GM12878 (cell line): ENCODE measurements around the gene ALG3. TPM values are rescaled to one million over a fixed set of nuclear protein-coding genes. Genes with fewer than 3 reads are reported as not detected.

Source experiments
- BMI1 ChIP-seq: fragments of 450-650 bp; IDR thresholded peaks from 2 replicates; pipeline ENCODE4 v1.6.1; 2016; ENCODE audit warnings: mild to moderate bottlenecking, moderate library complexity, borderline replicate concordance
- CREB1 ChIP-seq: IDR thresholded peaks from 2 replicates; pipeline ENCODE4 v1.6.1; 2012; ENCODE audit warnings: low read depth, mild to moderate bottlenecking, inconsistent platforms
- EED ChIP-seq: sonication (generic); IDR thresholded peaks from 2 replicates; pipeline ENCODE4 v1.6.1; 2016; ENCODE audit warnings: antibody characterized with exemption, low read depth
- ETV6 ChIP-seq, 2 experiments: fragments of 450-650 bp in 1 of 2; IDR thresholded peaks in 1 of 2; conservative IDR thresholded peaks in 1 of 2; 2 replicates each; pipeline ENCODE4 v1.6.1; 2014; ENCODE audit warnings: antibody characterized with exemption in 1 of 2, borderline replicate concordance in 1 of 2, low read depth in 1 of 2, mild to moderate bottlenecking in 1 of 2, moderate library complexity in 1 of 2
- KAT2A ChIP-seq: conservative IDR thresholded peaks from 2 replicates; pipeline ENCODE4 v1.6.1; 2011; ENCODE audit warnings: low read depth, low read length; ENCODE audit not compliant: control insufficient read depth
- MTA2 ChIP-seq: fragments of 450-650 bp; IDR thresholded peaks from 2 replicates; pipeline ENCODE4 v1.6.1; 2016; ENCODE audit warnings: low read depth, mild to moderate bottlenecking, moderate library complexity
- MTA3 ChIP-seq: IDR thresholded peaks from 2 replicates; pipeline ENCODE4 v1.6.1; 2012; ENCODE audit warnings: low read length, inconsistent platforms, borderline replicate concordance
- NR2C1 ChIP-seq: fragments of 450-650 bp; IDR thresholded peaks from 2 replicates; pipeline ENCODE4 v1.6.1; 2017; ENCODE audit warnings: antibody characterized with exemption, mild to moderate bottlenecking, moderate library complexity
- RB1 ChIP-seq: fragments of 450-650 bp; formaldehyde crosslinking; IDR thresholded peaks from 2 replicates; pipeline ENCODE4 v1.6.1; 2017; ENCODE audit warnings: mild to moderate bottlenecking, borderline replicate concordance
- SIN3A ChIP-seq: IDR thresholded peaks from 2 replicates; pipeline ENCODE4 v1.6.1; 2012; ENCODE audit warnings: low read depth, low read length, improper control_type of control experiment
- SMARCA5 ChIP-seq: fragments of 450-650 bp; IDR thresholded peaks from 2 replicates; pipeline ENCODE4 v1.6.1; 2017; ENCODE audit warnings: mild to moderate bottlenecking
- SRF ChIP-seq, 2 experiments: IDR thresholded peaks; 2 replicates each; pipeline ENCODE4 v1.6.1; 2011; ENCODE audit warnings: low read depth in 2 of 2, low read length in 2 of 2, mild to moderate bottlenecking in 1 of 2, moderate library complexity in 1 of 2
- TCF7 ChIP-seq: IDR thresholded peaks from 2 replicates; pipeline ENCODE4 v1.6.1; 2014; ENCODE audit warnings: antibody characterized with exemption, borderline replicate concordance
- YBX1 ChIP-seq: fragments of 450-650 bp; IDR thresholded peaks from 2 replicates; pipeline ENCODE4 v1.6.1; 2016; ENCODE audit warnings: antibody characterized with exemption
- ZNF274 ChIP-seq: IDR thresholded peaks from one replicate; pipeline ENCODE4 v1.8.0; 2011; ENCODE audit not compliant: insufficient read length, insufficient read depth
- ZSCAN29 ChIP-seq: fragments of 450-650 bp; IDR thresholded peaks from 2 replicates; pipeline ENCODE4 v1.6.1; 2017; ENCODE audit warnings: mild to moderate bottlenecking, moderate library complexity
- polyA plus RNA-seq, 11 experiments: library from polyadenylated mRNA; depleted of rRNA in 4 of 11; unstranded in 6 of 11; stranded (reverse) in 5 of 11; fragments of >200 nt; fragmentation: Nextera tagmentation in 4 of 11; fragmentation: Illumina TruSeq in 1 of 11; extraction: Ambion mirVana in 4 of 11; extraction: Trizol in 1 of 11; gene quantifications; 1 replicate in 1 of 11; 2 replicates in 10 of 11; pipeline versions ENCODE4 v1.2.1 to v1.2.3, GENCODE V29; 2011 to 2016; ENCODE audit warnings: inconsistent platforms in 2 of 11, missing spikeins in 2 of 11, low read depth in 1 of 11
- total RNA-seq, 4 experiments: library from RNA; depleted of rRNA in 3 of 4; stranded (reverse); fragments of >200 nt in 3 of 4; fragmentation: Illumina TruSeq in 1 of 4; extraction: Trizol in 1 of 4; gene quantifications; 2 replicates each; pipeline versions ENCODE4 v1.2.1 to v1.2.3, GENCODE V29; 2013 to 2021
- TF ChIP-seq, protein P1 (sequence below): IDR thresholded peaks from 2 replicates; pipeline ENCODE4 v1.6.1; 2012; ENCODE audit warnings: improper control_type of control experiment, low read depth, low read length; ENCODE audit not compliant: insufficient replicate concordance
- TF ChIP-seq, protein P2 (sequence below): fragments of 450-650 bp; IDR thresholded peaks from 2 replicates; pipeline ENCODE4 v1.6.1; 2016; ENCODE audit warnings: mild to moderate bottlenecking, moderate library complexity, borderline replicate concordance
- TF ChIP-seq, protein P3 (sequence below): fragments of 450-650 bp; IDR thresholded peaks from 2 replicates; pipeline ENCODE4 v1.6.1; 2014; ENCODE audit warnings: mild to moderate bottlenecking

ALG3 gene
- total and polyA plus RNA-seq, 10 of the 15 experiments (the other 5 are each of a cell fraction or from before 2014, with no cell fraction given): 13.6 to 84.7 (median 39.4) TPM

DNA sequence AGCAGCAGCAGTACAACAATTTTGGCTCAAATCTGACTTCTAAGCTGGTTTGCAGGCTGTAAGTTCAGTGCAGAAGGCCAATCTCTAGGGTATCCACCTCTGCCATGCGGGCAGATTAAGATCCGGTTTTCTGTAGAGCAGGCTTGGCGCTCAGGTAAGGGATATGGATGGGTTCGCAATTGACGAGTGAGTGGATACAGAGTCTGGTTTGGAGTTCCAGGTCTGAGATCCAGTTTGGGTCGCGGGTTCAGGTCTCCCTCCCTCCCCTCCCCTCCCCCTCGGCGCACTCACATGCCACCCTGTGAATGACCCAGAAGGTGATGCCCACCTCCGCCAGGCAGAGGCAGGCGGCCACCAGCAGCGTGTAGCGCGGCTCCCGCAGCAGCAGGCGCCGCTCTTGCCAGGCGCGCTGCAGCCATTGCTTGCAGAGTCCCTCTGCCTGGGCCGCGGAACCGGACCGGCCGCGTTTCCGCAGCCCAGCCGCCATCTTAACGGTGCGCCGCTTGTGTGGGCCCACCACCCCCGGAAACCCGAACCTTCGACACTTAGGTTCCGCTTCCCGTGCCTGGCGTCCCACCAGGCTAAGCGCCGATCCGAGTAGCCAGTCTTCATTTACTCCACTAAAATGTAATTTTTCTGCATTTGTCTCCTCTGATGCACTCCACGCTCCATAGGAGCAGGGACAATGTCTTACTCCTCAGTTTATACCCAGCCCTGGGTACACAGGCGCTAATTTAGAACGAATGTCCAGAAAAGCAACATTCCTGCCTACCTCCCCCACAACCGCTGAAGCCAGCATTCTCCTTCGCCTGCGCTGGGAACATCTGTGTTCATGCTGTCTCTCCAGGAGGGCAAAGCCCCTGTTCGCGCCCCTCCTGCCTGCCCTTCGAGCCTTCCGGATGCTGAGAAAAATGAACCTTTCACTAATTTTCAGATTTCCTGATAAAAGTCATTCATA, at the start of gene ALG3 (continued):
- TF ChIP-seq, protein P1, sequence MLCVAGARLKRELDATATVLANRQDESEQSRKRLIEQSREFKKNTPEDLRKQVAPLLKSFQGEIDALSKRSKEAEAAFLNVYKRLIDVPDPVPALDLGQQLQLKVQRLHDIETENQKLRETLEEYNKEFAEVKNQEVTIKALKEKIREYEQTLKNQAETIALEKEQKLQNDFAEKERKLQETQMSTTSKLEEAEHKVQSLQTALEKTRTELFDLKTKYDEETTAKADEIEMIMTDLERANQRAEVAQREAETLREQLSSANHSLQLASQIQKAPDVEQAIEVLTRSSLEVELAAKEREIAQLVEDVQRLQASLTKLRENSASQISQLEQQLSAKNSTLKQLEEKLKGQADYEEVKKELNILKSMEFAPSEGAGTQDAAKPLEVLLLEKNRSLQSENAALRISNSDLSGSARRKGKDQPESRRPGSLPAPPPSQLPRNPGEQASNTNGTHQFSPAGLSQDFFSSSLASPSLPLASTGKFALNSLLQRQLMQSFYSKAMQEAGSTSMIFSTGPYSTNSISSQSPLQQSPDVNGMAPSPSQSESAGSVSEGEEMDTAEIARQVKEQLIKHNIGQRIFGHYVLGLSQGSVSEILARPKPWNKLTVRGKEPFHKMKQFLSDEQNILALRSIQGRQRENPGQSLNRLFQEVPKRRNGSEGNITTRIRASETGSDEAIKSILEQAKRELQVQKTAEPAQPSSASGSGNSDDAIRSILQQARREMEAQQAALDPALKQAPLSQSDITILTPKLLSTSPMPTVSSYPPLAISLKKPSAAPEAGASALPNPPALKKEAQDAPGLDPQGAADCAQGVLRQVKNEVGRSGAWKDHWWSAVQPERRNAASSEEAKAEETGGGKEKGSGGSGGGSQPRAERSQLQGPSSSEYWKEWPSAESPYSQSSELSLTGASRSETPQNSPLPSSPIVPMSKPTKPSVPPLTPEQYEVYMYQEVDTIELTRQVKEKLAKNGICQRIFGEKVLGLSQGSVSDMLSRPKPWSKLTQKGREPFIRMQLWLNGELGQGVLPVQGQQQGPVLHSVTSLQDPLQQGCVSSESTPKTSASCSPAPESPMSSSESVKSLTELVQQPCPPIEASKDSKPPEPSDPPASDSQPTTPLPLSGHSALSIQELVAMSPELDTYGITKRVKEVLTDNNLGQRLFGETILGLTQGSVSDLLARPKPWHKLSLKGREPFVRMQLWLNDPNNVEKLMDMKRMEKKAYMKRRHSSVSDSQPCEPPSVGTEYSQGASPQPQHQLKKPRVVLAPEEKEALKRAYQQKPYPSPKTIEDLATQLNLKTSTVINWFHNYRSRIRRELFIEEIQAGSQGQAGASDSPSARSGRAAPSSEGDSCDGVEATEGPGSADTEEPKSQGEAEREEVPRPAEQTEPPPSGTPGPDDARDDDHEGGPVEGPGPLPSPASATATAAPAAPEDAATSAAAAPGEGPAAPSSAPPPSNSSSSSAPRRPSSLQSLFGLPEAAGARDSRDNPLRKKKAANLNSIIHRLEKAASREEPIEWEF: no peak
- TF ChIP-seq ZSCAN29 (no peak), MTA2 (no peak), TCF7 (no peak), SRF (IDR thresholded peaks at IDR 0.05; ENCODE audit: low read depth in 2 of 2, low read length in 2 of 2) (peak in 1 of 2 experiments; percentile 83; a peak in 2 of 4 replicates), KAT2A (no peak), YBX1 (no peak), NR2C1 (peak; percentile 65), SIN3A (peak; percentile 86), SMARCA5 (peak; percentile 43; the same call in 1 of the 2 replicates), MTA3 (no peak), ZNF274 (no peak), CREB1 (0 out of 2 replicates have a peak, but pooled peaks have one; percentile 65), EED (no peak), RB1 (peak; percentile 72; the same call in 1 of the 2 replicates), BMI1 (no peak), ETV6 (conservative IDR thresholded peaks at IDR 0.05 in 1 of 2, IDR thresholded peaks at IDR 0.05 in 1 of 2; ENCODE audit: borderline replicate concordance in 1 of 2, low read depth in 1 of 2) (peak in 1 of 2 experiments; percentile 68; a peak in 2 of 4 replicates)
- TF ChIP-seq, protein P2, sequence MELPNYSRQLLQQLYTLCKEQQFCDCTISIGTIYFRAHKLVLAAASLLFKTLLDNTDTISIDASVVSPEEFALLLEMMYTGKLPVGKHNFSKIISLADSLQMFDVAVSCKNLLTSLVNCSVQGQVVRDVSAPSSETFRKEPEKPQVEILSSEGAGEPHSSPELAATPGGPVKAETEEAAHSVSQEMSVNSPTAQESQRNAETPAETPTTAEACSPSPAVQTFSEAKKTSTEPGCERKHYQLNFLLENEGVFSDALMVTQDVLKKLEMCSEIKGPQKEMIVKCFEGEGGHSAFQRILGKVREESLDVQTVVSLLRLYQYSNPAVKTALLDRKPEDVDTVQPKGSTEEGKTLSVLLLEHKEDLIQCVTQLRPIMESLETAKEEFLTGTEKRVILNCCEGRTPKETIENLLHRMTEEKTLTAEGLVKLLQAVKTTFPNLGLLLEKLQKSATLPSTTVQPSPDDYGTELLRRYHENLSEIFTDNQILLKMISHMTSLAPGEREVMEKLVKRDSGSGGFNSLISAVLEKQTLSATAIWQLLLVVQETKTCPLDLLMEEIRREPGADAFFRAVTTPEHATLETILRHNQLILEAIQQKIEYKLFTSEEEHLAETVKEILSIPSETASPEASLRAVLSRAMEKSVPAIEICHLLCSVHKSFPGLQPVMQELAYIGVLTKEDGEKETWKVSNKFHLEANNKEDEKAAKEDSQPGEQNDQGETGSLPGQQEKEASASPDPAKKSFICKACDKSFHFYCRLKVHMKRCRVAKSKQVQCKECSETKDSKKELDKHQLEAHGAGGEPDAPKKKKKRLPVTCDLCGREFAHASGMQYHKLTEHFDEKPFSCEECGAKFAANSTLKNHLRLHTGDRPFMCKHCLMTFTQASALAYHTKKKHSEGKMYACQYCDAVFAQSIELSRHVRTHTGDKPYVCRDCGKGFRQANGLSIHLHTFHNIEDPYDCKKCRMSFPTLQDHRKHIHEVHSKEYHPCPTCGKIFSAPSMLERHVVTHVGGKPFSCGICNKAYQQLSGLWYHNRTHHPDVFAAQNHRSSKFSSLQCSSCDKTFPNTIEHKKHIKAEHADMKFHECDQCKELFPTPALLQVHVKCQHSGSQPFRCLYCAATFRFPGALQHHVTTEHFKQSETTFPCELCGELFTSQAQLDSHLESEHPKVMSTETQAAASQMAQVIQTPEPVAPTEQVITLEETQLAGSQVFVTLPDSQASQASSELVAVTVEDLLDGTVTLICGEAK: peak; percentile 92
- TF ChIP-seq, protein P3, sequence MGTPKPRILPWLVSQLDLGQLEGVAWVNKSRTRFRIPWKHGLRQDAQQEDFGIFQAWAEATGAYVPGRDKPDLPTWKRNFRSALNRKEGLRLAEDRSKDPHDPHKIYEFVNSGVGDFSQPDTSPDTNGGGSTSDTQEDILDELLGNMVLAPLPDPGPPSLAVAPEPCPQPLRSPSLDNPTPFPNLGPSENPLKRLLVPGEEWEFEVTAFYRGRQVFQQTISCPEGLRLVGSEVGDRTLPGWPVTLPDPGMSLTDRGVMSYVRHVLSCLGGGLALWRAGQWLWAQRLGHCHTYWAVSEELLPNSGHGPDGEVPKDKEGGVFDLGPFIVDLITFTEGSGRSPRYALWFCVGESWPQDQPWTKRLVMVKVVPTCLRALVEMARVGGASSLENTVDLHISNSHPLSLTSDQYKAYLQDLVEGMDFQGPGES: no peak
